ENCODE results near the gene SCAPER. TPM values are rescaled to one million over a fixed set of nuclear protein-coding genes. Genes with fewer than 3 reads are reported as not detected.
"Not testable (repeated sequence)": the region's sequence is repeated elsewhere in the genome, so short reads cannot be mapped to it uniquely, and the experiment has no call there.

The SCAPER gene
- total RNA-seq, 1 experiment from 2014 or later: 14.7 TPM

DNA sequence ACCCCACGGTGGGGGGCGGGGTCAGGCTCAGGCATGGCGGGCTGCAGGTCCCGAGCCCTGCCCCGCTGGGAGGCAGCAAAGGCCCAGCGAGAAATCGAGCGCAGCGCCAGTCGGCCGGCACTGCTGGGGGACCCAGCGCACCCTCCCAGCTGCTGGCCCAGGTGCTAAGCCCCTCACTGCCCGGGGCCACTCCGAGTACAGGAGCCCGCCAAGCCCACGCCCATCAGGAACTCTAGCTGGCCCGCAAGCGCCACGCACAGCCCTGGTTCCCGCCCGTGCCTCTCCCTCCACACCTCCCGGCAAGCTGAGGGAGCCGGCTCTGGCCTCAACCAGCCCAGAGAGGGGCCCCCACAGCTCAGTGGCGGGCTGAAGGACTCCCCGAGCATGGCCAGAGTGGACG lies 29.2 kb downstream of the SCAPER start:
- no peaks in the 10 kb centered on the region for H3K9me3 ChIP-seq (ENCODE audit: control insufficient read depth in 1 of 2, insufficient read depth in 1 of 2, low read depth in 1 of 2, low read length in 2 of 2)
- no peaks in the 10 kb centered on the region for H3K9me2 ChIP-seq (ENCODE audit: insufficient read depth)
- DNase-seq (ENCODE audit: low read depth, low spot score) (no peak), ATAC-seq (no peak)
- RAD21 ChIA-PET (ENCODE audit: low non-redundant PET in 1 of 2, low total read pairs in 2 of 2, uncharacterized antibody in 2 of 2, unreplicated experiment in 2 of 2): no interaction called here
- CTCF ChIA-PET: no interaction called here
- H3K4me3 ChIP-seq (replicated peaks in 1 of 2; ENCODE audit: low read depth in 1 of 2, low read length in 2 of 2): no peak overlapping the region
- intact Hi-C loops (cut with micrococcal nuclease): no loop called here
- no peak for TF ChIP-seq JUND (IDR thresholded peaks at IDR 0.05)
- TF ChIP-seq SP1 (IDR thresholded peaks at IDR 0.05; ENCODE audit: low read depth): no peak
- no peak for TF ChIP-seq YY1 (IDR thresholded peaks at IDR 0.05; ENCODE audit: extremely low read depth, insufficient replicate concordance, low read depth, low read length)
- TF ChIP-seq ZFX (IDR thresholded peaks at IDR 0.05): no peak
- TF ChIP-seq TCF7L2 (IDR thresholded peaks at IDR 0.05; ENCODE audit: borderline replicate concordance, extremely low read depth, insufficient read depth, insufficient read length): no peak
- no peak for TF ChIP-seq RAD21 (IDR thresholded peaks at IDR 0.05; ENCODE audit: low read depth)
- no peak for TF ChIP-seq EZH2phosphoT487 (IDR thresholded peaks at IDR 0.05; ENCODE audit: borderline replicate concordance)
- TF ChIP-seq SRF (IDR thresholded peaks at IDR 0.05; ENCODE audit: low read depth): no peak
- TF ChIP-seq, protein P1, sequence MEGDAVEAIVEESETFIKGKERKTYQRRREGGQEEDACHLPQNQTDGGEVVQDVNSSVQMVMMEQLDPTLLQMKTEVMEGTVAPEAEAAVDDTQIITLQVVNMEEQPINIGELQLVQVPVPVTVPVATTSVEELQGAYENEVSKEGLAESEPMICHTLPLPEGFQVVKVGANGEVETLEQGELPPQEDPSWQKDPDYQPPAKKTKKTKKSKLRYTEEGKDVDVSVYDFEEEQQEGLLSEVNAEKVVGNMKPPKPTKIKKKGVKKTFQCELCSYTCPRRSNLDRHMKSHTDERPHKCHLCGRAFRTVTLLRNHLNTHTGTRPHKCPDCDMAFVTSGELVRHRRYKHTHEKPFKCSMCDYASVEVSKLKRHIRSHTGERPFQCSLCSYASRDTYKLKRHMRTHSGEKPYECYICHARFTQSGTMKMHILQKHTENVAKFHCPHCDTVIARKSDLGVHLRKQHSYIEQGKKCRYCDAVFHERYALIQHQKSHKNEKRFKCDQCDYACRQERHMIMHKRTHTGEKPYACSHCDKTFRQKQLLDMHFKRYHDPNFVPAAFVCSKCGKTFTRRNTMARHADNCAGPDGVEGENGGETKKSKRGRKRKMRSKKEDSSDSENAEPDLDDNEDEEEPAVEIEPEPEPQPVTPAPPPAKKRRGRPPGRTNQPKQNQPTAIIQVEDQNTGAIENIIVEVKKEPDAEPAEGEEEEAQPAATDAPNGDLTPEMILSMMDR (IDR thresholded peaks at IDR 0.05 in 2 of 3, conservative IDR thresholded peaks at IDR 0.05 in 1 of 3; ENCODE audit: borderline replicate concordance in 1 of 3, insufficient read depth in 1 of 3, low read depth in 2 of 3, low read length in 2 of 3): no peak
- no peak for TF ChIP-seq POLR2AphosphoS5 (IDR thresholded peaks at IDR 0.05; ENCODE audit: low read depth, low read length)
- TF ChIP-seq, protein P2, sequence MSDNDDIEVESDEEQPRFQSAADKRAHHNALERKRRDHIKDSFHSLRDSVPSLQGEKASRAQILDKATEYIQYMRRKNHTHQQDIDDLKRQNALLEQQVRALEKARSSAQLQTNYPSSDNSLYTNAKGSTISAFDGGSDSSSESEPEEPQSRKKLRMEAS (IDR thresholded peaks at IDR 0.05): no peak
- no peak for TF ChIP-seq ELF1 (IDR thresholded peaks at IDR 0.05; ENCODE audit: borderline replicate concordance, low read depth)
- TF ChIP-seq FOSL1 (IDR thresholded peaks at IDR 0.05; ENCODE audit: low read depth): no peak
- TF ChIP-seq, protein P3, sequence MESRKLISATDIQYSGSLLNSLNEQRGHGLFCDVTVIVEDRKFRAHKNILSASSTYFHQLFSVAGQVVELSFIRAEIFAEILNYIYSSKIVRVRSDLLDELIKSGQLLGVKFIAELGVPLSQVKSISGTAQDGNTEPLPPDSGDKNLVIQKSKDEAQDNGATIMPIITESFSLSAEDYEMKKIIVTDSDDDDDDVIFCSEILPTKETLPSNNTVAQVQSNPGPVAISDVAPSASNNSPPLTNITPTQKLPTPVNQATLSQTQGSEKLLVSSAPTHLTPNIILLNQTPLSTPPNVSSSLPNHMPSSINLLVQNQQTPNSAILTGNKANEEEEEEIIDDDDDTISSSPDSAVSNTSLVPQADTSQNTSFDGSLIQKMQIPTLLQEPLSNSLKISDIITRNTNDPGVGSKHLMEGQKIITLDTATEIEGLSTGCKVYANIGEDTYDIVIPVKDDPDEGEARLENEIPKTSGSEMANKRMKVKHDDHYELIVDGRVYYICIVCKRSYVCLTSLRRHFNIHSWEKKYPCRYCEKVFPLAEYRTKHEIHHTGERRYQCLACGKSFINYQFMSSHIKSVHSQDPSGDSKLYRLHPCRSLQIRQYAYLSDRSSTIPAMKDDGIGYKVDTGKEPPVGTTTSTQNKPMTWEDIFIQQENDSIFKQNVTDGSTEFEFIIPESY (IDR thresholded peaks at IDR 0.05; ENCODE audit: extremely low read depth, insufficient replicate concordance, low read length): no peak
- H3K9ac ChIP-seq (ENCODE audit: low read length): no peak overlapping the region
- POLR2A ChIA-PET: no interaction called here
- no peaks in the 10 kb centered on the region for H3K36me3 ChIP-seq (ENCODE audit: control insufficient read depth in 1 of 2, insufficient read depth in 2 of 2, low read length in 2 of 2)
- no peak overlapping the region for H3K27ac ChIP-seq (ENCODE audit: low read depth, low read length)
- no peak overlapping the region for H2AFZ ChIP-seq (ENCODE audit: low read depth, low read length, poor library complexity, severe bottlenecking)
- H3K4me2 ChIP-seq (ENCODE audit: low read length): no peak overlapping the region
- peaks cover 4% of the 10 kb centered on the region; the same call in 1 of the 2 replicates for H4K20me1 ChIP-seq (ENCODE audit: insufficient read depth)
- no TSS peak for BruUV-seq (replicated peaks)
- H3K27me3 ChIP-seq (ENCODE audit: insufficient read depth, low read length): no peaks in the 10 kb centered on the region
- no peaks in the 10 kb centered on the region for H3K4me1 ChIP-seq (ENCODE audit: control insufficient read depth in 1 of 2, insufficient read depth in 2 of 2, low read length in 2 of 2)
- H3K79me2 ChIP-seq (ENCODE audit: insufficient read depth, low read length): no peaks in the 10 kb centered on the region

DNA sequence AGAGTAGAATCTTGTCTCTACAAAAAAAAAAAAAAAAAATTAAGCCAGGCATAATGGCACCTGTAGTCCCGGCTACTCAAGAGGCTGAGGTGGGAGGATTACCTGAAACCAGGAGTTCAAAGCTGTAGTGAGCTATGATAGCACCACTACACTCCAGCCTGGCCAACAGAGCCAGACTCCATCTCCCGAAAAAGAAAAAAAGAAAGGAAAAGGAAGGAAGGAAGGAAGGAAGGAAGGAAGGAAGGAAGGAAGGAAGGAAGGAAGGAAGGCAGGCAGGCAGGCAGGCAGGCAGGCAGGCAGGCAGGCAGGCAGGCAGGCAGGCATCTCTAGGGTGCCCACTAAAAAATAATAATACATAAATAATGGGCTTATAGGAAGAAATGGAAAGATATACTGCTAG lies 32.1 kb downstream of the SCAPER start:
- H3K36me3 ChIP-seq (ENCODE audit: control insufficient read depth in 1 of 2, insufficient read depth in 2 of 2, low read length in 2 of 2); H3K27me3 ChIP-seq (ENCODE audit: insufficient read depth, low read length); RAD21 ChIA-PET (ENCODE audit: low non-redundant PET in 1 of 2, low total read pairs in 2 of 2, uncharacterized antibody in 2 of 2, unreplicated experiment in 2 of 2); intact Hi-C loops (cut with micrococcal nuclease); H3K4me3 ChIP-seq (replicated peaks in 1 of 2; ENCODE audit: low read depth in 1 of 2, low read length in 2 of 2); H3K79me2 ChIP-seq (ENCODE audit: insufficient read depth, low read length); H3K9me3 ChIP-seq (ENCODE audit: control insufficient read depth in 1 of 2, insufficient read depth in 1 of 2, low read depth in 1 of 2, low read length in 2 of 2); POLR2A ChIA-PET; ATAC-seq; H3K9me2 ChIP-seq (ENCODE audit: insufficient read depth); H3K4me1 ChIP-seq (ENCODE audit: control insufficient read depth in 1 of 2, insufficient read depth in 2 of 2, low read length in 2 of 2); H3K9ac ChIP-seq (ENCODE audit: low read length); BruUV-seq (replicated peaks); H3K4me2 ChIP-seq (ENCODE audit: low read length); H3K27ac ChIP-seq (ENCODE audit: low read depth, low read length); H4K20me1 ChIP-seq (ENCODE audit: insufficient read depth); DNase-seq (ENCODE audit: low read depth, low spot score); H2AFZ ChIP-seq (ENCODE audit: low read depth, low read length, poor library complexity, severe bottlenecking): not testable (repeated sequence)
- CTCF ChIA-PET: interaction anchor here (0.7 kb wide), 1 partner anchor 136 kb away, joined by 3 read pairs; no protein-coding TSS in a partner anchor

Measured in HCT116 (cell line).